Measurements from ENCODE around the gene FNDC8. TPM values are rescaled to one million over a fixed set of nuclear protein-coding genes. Genes with fewer than 3 reads are reported as not detected.
A peak's percentile ranks its signal among the peaks of the same experiment; 100 is the strongest.

Gene FNDC8
- total RNA-seq, 2 experiments from 2014 or later = not detected

- peaks cover 59% of the 10 kb centered on the region for H3K4me1 Mint-ChIP-seq (ENCODE audit: low read depth)
- H3K27me3 Mint-ChIP-seq = no peaks in the 10 kb centered on the region
- ChIA-PET POLR2A (interaction anchor here (0.6 to 3.0 kb wide), 9 partner anchors 13 to 66 kb away, joined by 3 to 12 read pairs (median 4); partner anchors contain the start of gene RFFL), CTCF (interaction anchor here (1.1 to 3.9 kb wide), 4 partner anchors 14 to 52 kb away, joined by 3 to 16 read pairs (median 4); partner anchors contain the start of gene RAD51D)
- intact Hi-C loops (cut with micrococcal nuclease) = loop anchor here (5.0 kb wide), 2 partner anchors 35 to 105 kb away; partner anchors contain the start of gene LIG3
- DNase-seq (peak; percentile 21), ATAC-seq (no peak)
- TF ChIP-seq, protein P1, sequence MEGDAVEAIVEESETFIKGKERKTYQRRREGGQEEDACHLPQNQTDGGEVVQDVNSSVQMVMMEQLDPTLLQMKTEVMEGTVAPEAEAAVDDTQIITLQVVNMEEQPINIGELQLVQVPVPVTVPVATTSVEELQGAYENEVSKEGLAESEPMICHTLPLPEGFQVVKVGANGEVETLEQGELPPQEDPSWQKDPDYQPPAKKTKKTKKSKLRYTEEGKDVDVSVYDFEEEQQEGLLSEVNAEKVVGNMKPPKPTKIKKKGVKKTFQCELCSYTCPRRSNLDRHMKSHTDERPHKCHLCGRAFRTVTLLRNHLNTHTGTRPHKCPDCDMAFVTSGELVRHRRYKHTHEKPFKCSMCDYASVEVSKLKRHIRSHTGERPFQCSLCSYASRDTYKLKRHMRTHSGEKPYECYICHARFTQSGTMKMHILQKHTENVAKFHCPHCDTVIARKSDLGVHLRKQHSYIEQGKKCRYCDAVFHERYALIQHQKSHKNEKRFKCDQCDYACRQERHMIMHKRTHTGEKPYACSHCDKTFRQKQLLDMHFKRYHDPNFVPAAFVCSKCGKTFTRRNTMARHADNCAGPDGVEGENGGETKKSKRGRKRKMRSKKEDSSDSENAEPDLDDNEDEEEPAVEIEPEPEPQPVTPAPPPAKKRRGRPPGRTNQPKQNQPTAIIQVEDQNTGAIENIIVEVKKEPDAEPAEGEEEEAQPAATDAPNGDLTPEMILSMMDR (IDR thresholded peaks at IDR 0.05) = no peak
- no peaks in the 10 kb centered on the region for H3K9me3 Mint-ChIP-seq
- peak overlapping the region; percentile 90 for H3K4me3 Mint-ChIP-seq
- peaks cover 2% of the 10 kb centered on the region for H3K36me3 Mint-ChIP-seq (ENCODE audit: low read depth)
- peak overlapping the region; percentile 94 for H3K27ac Mint-ChIP-seq
Observed at GRCh38 chr17:35086931-35087573, 34.4 kb upstream of the FNDC8 start.

GRCh38 chr17:35087731-35088355 is 33.6 kb upstream of the FNDC8 start:
- intact Hi-C loops (cut with micrococcal nuclease) = loop anchor here (2.0 to 5.0 kb wide), 5 partner anchors 13 to 106 kb away; partner anchors contain the start of genes LIG3 and RFFL
- CTCF ChIA-PET = interaction anchor here (0.9 to 3.9 kb wide), 7 partner anchors 15 to 65 kb away, joined by 3 to 16 read pairs (median 4); partner anchors contain the start of genes RAD51D and RFFL
- TF ChIP-seq, protein P1 (IDR thresholded peaks at IDR 0.05) = no peak
- ATAC-seq (no peak), DNase-seq (peak; percentile 68)
- peaks cover 2% of the 10 kb centered on the region for H3K36me3 Mint-ChIP-seq (ENCODE audit: low read depth)
- POLR2A ChIA-PET = interaction anchor here (0.6 to 3.0 kb wide), 9 partner anchors 14 to 107 kb away, joined by 3 to 12 read pairs (median 4); partner anchors contain the start of genes LIG3 and RFFL
- peak overlapping the region; percentile 90 for H3K4me3 Mint-ChIP-seq
- no peaks in the 10 kb centered on the region for H3K9me3 Mint-ChIP-seq
- peaks cover 51% of the 10 kb centered on the region for H3K4me1 Mint-ChIP-seq (ENCODE audit: low read depth)
- H3K27ac Mint-ChIP-seq = peak overlapping the region; percentile 94
- no peaks in the 10 kb centered on the region for H3K27me3 Mint-ChIP-seq

DNA sequence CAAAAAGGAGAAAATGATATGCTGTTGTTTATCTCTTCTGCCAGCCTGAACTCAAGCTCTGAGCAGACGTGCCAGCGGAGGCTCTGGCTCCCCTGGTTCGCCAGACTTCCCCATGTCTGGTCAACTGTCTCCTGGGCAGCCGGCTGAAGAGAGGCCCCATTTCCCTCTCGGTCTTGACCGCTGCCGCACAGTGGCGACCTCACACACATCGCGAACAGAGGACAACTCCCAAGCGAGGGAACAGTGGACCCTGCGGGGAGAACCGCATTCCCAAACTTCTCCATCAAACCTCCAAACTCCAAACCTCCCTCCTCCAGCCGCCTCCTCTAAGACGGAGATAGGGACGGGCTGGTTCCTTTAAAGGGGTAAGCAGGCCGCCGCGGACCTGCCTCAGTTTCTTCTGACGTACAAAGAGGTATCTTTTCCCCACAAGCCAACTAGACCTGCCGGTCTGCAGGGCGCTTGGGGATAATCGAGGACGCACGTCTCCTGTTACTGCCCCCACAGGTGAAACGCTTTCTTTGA is 33.0 kb upstream of the FNDC8 start:
- Mint-ChIP-seq H3K4me1 (ENCODE audit: low read depth) (peaks cover 45% of the 10 kb centered on the region), H3K36me3 (ENCODE audit: low read depth) (peaks cover 2% of the 10 kb centered on the region), H3K27ac (peak overlapping the region; percentile 94), H3K27me3 (no peaks in the 10 kb centered on the region), H3K9me3 (no peaks in the 10 kb centered on the region), H3K4me3 (peak overlapping the region; percentile 90)
- no peak for ATAC-seq
- TF ChIP-seq, protein P1 (IDR thresholded peaks at IDR 0.05) = no peak
- POLR2A ChIA-PET = interaction anchor here (0.7 to 3.0 kb wide), 7 partner anchors 14 to 108 kb away, joined by 3 to 12 read pairs (median 6); partner anchors contain the start of genes LIG3 and RFFL
- intact Hi-C loops (cut with micrococcal nuclease) = loop anchor here (2.0 to 5.0 kb wide), 5 partner anchors 14 to 106 kb away; partner anchors contain the start of genes LIG3 and RFFL
- no peak for DNase-seq
- CTCF ChIA-PET = interaction anchor here (0.9 to 3.9 kb wide), 6 partner anchors 25 to 66 kb away, joined by 3 to 16 read pairs (median 4); partner anchors contain the start of genes RAD51D and RFFL

- ATAC-seq = peak; percentile 80
- CTCF ChIA-PET = interaction anchor here (0.8 to 3.1 kb wide), 36 partner anchors 9 to 706 kb away, joined by 3 to 51 read pairs (median 6); partner anchors contain the start of genes NLE1, RAD51D and RFFL
- DNase-seq = peak; percentile 93
- H3K27me3 Mint-ChIP-seq = no peaks in the 10 kb centered on the region
- peaks cover 41% of the 10 kb centered on the region for H3K4me1 Mint-ChIP-seq (ENCODE audit: low read depth)
- H3K36me3 Mint-ChIP-seq (ENCODE audit: low read depth) = peaks cover 2% of the 10 kb centered on the region
- POLR2A ChIA-PET = interaction anchor here (0.5 to 3.0 kb wide), 21 partner anchors 8 to 120 kb away, joined by 3 to 16 read pairs (median 5); partner anchors contain the start of genes LIG3, RAD51D and RFFL
- no peaks in the 10 kb centered on the region for H3K9me3 Mint-ChIP-seq
- intact Hi-C loops (cut with micrococcal nuclease) = loop anchor here (2.0 to 5.0 kb wide), 5 partner anchors 14 to 107 kb away; partner anchors contain the start of genes LIG3 and RFFL
- peak overlapping the region; percentile 94 for H3K27ac Mint-ChIP-seq
- H3K4me3 Mint-ChIP-seq = peak overlapping the region; percentile 90
- TF ChIP-seq, protein P1 (IDR thresholded peaks at IDR 0.05) = peak; percentile 67
Observed at GRCh38 chr17:35088881-35089585, 32.4 kb upstream of the FNDC8 start.

Measured in activated CD8-positive, alpha-beta T cell treated with anti-CD3 and anti-CD28 coated beads for 36 hours (primary cell).